Cardiac muscle cell (in vitro differentiated cells and primary cell): ENCODE data around the gene NTRK1. TPM values are rescaled to one million over a fixed set of nuclear protein-coding genes. Genes with fewer than 3 reads are reported as not detected.

Source experiments
- DNase-seq, 2 donors: peaks; one replicate each; pipeline versions ENCODE4 v3.0.0 to v3.0.0-alpha.2; 2010 to 2017; ENCODE audit warnings: low read depth in 1 of 2, low spot score in 1 of 2
- H3K27ac ChIP-seq: fragments of 200-600 bp; sonication (generic); 2 replicates; pipeline ENCODE4 v1.5.1; 2016
- H3K27me3 ChIP-seq: fragments of 200-600 bp; sonication (generic); 2 replicates; pipeline ENCODE4 v1.6.0; 2016; ENCODE audit warnings: control low read depth
- H3K36me3 ChIP-seq: fragments of 200-600 bp; sonication (generic); 2 replicates; pipeline ENCODE4 v1.5.1; 2016; ENCODE audit warnings: control low read depth
- H3K4me1 ChIP-seq: fragments of 200-600 bp; sonication (generic); 2 replicates; pipeline ENCODE4 v1.8.1; 2017; ENCODE audit warnings: low read depth, mild to moderate bottlenecking, mixed run types
- H3K4me3 ChIP-seq: fragments of 200-600 bp; sonication (generic); 2 replicates; pipeline ENCODE4 v1.5.1; 2016; ENCODE audit warnings: mild to moderate bottlenecking
- H3K9me3 ChIP-seq: fragments of 200-600 bp; sonication (generic); 2 replicates; pipeline ENCODE4 v1.5.1; 2017; ENCODE audit warnings: low read depth, mild to moderate bottlenecking, control low read depth
- polyA plus RNA-seq: library from polyadenylated mRNA; unstranded; fragments of >200 nt; fragmentation: Nextera tagmentation; extraction: Ambion mirVana; gene quantifications from 2 replicates; pipeline ENCODE4 v1.2.1, GENCODE V29; 2016
- total RNA-seq: library from RNA; depleted of rRNA; stranded (reverse); fragments of >200 nt; gene quantifications from 2 replicates; pipeline ENCODE4 v1.2.3, GENCODE V29; 2016
- TF ChIP-seq, protein P1 (sequence below): IDR thresholded peaks from 2 replicates; pipeline ENCODE4 v1.5.1; 2012; ENCODE audit warnings: low read depth, mild to moderate bottlenecking, low read length

The NTRK1 gene
- total and polyA plus RNA-seq, 2 experiments from 2014 or later: 2.4 to 3.6 TPM

GRCh38 chr1:156876281-156876680, 15.6 kb downstream of the NTRK1 start:
- Histone ChIP-seq H3K27me3 (peaks cover 4% of the 10 kb centered on the region), H3K4me3 (no peak overlapping the region)
- no peak for DNase-seq

GRCh38 chr1:156877433-156878170, 16.9 kb downstream of the NTRK1 start:
- H3K4me1 ChIP-seq: no peaks in the 10 kb centered on the region
- TF ChIP-seq, protein P1, sequence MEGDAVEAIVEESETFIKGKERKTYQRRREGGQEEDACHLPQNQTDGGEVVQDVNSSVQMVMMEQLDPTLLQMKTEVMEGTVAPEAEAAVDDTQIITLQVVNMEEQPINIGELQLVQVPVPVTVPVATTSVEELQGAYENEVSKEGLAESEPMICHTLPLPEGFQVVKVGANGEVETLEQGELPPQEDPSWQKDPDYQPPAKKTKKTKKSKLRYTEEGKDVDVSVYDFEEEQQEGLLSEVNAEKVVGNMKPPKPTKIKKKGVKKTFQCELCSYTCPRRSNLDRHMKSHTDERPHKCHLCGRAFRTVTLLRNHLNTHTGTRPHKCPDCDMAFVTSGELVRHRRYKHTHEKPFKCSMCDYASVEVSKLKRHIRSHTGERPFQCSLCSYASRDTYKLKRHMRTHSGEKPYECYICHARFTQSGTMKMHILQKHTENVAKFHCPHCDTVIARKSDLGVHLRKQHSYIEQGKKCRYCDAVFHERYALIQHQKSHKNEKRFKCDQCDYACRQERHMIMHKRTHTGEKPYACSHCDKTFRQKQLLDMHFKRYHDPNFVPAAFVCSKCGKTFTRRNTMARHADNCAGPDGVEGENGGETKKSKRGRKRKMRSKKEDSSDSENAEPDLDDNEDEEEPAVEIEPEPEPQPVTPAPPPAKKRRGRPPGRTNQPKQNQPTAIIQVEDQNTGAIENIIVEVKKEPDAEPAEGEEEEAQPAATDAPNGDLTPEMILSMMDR: no peak
- no peaks in the 10 kb centered on the region for H3K9me3 ChIP-seq
- DNase-seq: no peak
- H3K27me3 ChIP-seq: peaks cover 4% of the 10 kb centered on the region
- no peaks in the 10 kb centered on the region for H3K36me3 ChIP-seq
- H3K4me3 ChIP-seq: no peak overlapping the region
- H3K27ac ChIP-seq: no peak overlapping the region

More at GRCh38 chr1:156876281-156876680, 15.6 kb downstream of the NTRK1 start:
- Histone ChIP-seq H3K27ac (no peak overlapping the region), H3K9me3 (no peaks in the 10 kb centered on the region), H3K36me3 (no peaks in the 10 kb centered on the region), H3K4me1 (no peaks in the 10 kb centered on the region)
- TF ChIP-seq, protein P1: peak; percentile 20

GRCh38 chr1:156879876-156880275, 19.2 kb downstream of the NTRK1 start:
- Histone ChIP-seq H3K4me1 (no peaks in the 10 kb centered on the region), H3K4me3 (no peak overlapping the region), H3K27ac (no peak overlapping the region), H3K27me3 (peaks cover 4% of the 10 kb centered on the region), H3K9me3 (no peaks in the 10 kb centered on the region), H3K36me3 (no peaks in the 10 kb centered on the region)
- TF ChIP-seq, protein P1: no peak
- DNase-seq: no peak

GRCh38 chr1:156880473-156880872, 19.8 kb downstream of the NTRK1 start:
- TF ChIP-seq, protein P1: no peak
- DNase-seq: no peak
- Histone ChIP-seq H3K4me3 (no peak overlapping the region), H3K4me1 (no peaks in the 10 kb centered on the region), H3K27ac (no peak overlapping the region), H3K36me3 (no peaks in the 10 kb centered on the region), H3K9me3 (no peaks in the 10 kb centered on the region), H3K27me3 (peaks cover 4% of the 10 kb centered on the region)

DNA sequence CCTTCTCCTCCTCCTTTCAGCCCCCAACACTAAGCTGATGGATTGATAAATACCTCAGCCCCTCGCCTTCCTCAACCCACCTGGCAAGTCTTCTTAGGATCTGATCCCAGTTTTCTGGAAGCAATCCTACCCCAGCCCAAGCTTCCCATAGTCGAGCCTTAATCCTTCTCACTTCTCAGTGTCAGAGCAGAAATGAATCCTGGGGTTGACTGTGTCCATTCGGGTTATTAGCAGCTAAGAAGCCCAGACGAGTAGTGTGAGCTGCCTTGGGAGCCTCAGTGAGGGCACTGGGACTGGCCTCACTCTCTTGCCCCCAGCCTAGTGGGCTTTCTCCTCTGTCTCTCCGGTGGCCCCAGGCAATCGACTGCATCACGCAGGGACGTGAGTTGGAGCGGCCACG, 20.4 kb downstream of the NTRK1 start:
- no peak overlapping the region for H3K27ac ChIP-seq
- no peaks in the 10 kb centered on the region for H3K4me1 ChIP-seq
- TF ChIP-seq, protein P1: no peak
- H3K36me3 ChIP-seq: no peaks in the 10 kb centered on the region
- DNase-seq: no peak
- no peaks in the 10 kb centered on the region for H3K9me3 ChIP-seq
- H3K4me3 ChIP-seq: no peak overlapping the region
- H3K27me3 ChIP-seq: peaks cover under 1% of the 10 kb centered on the region
